Stimulated activated CD4-positive, alpha-beta T cell treated with anti-CD3 and anti-CD28 coated beads, Interleukin-1b, Interleukin-23, amount 100 ng/mL, for 4 hours (primary cell): ENCODE data around the gene GLS2.
"Not testable (repeated sequence)": the region's sequence is repeated elsewhere in the genome, so short reads cannot be mapped to it uniquely, and the experiment has no call there.

Experiments used
- DNase-seq, 2 donors: peaks; one replicate each; pipeline ENCODE4 v3.0.0-alpha.2; 2020; ENCODE audit warnings: low read depth in 2 of 2

GLS2 gene

DNA sequence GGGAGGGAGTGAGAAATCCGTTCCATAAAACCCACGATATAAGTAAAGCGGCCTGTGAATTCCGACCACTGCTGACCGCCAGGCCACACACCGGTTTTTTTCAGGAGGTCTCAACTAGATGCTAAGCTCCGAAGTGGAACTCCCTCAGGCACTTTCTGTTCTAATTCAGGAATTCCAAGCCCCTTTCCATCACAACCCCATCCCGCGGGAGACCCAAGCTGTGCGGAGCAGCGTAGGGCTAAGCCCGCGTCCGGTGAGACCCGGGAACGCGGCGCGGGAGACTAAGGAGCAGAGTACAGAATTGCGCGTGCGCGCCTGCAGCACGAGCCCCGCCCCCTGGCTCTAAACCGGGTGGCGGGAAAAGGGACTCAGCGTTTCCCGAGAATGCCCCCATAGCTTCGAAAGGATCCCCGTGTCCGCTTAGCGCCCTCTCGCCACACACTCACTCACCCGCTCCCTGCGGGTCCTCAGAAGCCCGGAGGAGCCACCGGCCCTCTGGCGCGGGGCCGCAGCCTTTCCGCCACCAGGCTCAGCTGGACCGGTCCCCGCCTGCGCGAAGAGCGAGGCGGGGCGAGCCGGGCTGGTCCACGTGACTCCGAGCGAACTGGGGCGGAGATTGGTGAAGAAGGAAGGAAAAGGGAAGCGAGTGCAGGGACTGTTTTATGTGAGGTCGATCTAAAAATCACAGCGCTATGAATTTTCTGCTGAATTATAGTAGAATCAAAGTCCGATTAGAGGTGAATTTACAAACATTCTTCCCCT, 38.9 kb downstream of the GLS2 start, which contains the start of gene TIMELESS:
Gene TIMELESS, minus strand, starts transcription at position 567 of the 762 bp plus-strand sequence. CDS start 15,256 bp downstream, outside the sequence.
- DNase-seq, result peak; percentile 69 to 79

DNA sequence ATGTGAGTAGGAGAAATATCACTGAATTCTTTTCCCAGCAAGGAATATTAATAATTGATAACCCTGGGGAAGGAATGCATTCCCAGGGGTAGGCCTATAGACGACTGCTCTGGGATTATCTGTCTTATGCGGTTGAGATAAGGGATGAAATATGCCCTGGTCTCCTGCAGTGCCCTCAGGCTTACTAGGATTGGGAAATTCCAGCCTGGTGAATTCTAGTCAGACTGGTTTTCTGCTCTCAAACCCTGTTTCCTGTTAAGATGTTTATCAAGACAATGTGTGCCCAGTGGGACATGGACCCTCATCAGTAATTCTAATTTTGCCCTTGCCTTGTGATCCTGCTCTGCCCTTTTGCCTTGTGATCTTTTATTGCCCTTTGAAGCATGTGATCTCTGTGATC, 44.8 kb downstream of the GLS2 start:
- DNase-seq, result not testable (repeated sequence)

DNA sequence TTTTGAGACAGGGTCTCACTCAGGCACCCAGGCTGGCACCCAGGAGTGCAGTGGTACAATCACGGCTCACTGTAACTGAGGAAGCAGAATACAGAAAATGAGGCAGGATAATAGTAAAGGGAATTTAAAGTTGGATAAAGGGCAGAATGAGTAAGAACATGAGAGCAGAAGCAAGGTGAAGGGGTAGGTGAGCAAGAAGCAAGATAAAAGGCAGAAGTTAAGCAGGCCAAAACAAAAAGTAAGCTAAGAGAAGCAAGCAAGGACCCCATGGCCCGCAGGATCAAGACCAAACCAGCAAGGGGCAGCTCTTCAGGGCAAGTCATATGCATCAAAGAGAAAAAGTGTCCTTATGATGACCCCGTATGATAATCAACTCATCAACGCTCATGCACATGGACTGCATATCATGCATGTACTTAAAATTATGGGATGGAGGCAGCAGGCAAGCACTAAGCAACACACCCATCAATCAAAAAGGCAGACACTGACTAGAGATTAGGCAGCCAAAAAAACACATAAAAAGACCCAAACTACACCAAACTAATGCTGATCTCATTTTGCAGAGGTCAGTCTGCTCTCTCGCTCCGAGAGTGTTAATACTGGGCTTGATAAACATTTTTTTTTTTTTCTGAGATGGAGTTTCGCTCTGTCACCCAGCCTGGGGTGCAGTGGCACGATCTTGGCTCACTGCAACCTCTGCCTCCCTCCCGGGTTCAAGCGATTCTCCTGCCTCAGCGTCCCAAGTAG, 50.4 kb downstream of the GLS2 start:
- no peak for DNase-seq

DNA sequence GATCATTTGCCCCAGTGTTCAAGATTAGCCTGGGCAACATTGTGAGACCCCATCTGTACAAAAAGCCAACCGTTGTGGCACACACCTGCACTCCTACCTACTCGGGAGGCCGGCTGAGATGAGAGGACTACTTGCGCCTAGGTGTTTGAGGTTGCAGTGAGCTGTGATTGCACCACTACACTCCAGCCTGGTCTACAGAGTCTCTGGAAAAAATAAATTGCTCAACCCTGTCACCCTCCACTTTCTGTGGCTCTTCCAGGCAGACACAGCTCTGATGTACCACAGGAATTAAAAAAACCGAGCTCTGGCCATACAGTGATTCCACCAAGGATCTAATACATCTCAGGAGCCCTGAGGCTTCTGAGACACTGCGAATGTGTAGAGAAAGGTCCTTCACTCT, 53.1 kb downstream of the GLS2 start:
- no peak for DNase-seq

DNA sequence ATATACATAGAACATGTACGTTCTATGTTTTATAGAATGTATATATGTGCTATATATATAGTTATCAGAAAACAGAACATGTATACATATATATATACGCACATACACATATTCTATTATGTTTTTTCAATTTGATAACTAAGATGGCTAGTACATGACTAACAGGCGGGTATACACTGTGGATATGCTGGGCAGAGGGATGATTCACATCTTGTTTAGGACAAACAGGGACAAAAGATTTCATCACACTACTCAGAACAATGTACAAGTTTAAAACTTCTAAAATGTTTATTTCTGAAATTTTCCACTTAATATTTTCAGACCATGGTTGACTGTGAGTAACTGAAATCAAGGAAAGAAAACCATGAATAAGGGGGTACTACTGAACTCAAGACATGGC, 56.1 kb downstream of the GLS2 start:
- no peak for DNase-seq

DNA sequence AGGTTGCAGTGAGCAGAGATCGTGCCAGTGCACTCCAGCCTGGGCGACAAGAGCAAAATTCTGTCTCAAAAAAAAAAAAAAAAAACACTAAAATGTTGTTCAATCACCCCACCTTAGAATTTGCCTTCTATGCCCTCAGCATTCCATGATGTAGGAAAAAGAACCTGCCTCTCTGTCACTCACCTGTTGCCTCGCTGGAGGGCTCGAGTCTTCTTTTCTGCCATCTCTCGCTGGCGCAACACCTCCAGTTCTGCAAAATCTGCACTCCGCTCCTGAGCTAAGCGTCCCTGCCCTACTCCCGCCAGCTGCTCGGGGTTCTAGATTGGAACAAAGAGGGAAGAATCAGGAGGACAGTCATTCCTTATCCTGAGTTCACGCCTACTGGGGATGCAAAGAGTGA, 56.7 kb downstream of the GLS2 start:
- no peak for DNase-seq

DNA sequence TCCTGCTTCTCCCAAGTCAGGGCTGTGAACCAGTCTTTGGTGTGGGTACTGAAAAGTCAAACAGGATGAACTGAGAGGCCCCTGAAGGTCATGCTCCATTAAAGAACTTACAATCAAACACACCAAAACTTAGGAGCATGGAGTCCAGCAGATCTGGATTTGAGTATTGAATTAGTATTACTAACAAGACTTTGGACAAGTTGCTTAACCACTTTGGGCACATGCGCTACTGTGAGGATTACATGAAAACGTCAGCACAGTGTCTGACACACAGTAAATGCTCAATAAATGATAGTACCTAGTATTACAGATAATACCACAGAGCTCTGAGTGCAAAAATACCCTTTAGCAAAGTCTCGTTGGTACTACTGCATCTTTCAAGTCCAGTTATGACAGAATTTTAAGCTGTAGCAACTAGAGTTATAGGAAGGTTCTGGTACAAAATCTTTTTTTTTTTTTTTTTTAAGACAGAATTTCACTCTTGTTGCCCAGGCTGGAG, 62.0 kb downstream of the GLS2 start:
- no peak for DNase-seq

DNA sequence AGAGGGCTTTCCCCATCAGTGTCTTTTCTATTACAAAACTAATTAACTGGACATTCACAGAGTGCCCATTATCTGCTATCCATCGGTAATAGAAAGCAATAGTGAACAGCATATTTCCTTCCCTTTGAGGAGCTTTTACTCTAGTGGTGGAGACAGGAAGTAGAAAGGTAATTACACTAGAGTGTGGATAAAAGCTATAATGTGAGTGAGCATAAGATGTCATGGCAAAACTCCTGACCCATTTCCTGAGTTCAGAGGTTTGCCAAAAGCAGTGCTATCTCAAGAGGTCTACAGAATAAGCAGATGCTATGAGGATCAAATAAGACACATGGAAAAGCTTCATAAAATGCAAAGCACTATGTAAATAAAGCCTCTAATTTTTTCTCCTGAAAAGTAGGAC, 62.8 kb downstream of the GLS2 start:
- DNase-seq, result no peak
